HG03097 (cell line): ENCODE data around the gene BAHCC1.
"Not testable (repeated sequence)": the region's sequence is repeated elsewhere in the genome, so short reads cannot be mapped to it uniquely, and the experiment has no call there.

Experiments
- ATAC-seq: cut with Tn5 transposase; IDR thresholded peaks from one replicate; pipeline ENCODE4 v1.9.1; 2021; ENCODE audit not compliant: unreplicated experiment, low FRiP score

The BAHCC1 gene

DNA sequence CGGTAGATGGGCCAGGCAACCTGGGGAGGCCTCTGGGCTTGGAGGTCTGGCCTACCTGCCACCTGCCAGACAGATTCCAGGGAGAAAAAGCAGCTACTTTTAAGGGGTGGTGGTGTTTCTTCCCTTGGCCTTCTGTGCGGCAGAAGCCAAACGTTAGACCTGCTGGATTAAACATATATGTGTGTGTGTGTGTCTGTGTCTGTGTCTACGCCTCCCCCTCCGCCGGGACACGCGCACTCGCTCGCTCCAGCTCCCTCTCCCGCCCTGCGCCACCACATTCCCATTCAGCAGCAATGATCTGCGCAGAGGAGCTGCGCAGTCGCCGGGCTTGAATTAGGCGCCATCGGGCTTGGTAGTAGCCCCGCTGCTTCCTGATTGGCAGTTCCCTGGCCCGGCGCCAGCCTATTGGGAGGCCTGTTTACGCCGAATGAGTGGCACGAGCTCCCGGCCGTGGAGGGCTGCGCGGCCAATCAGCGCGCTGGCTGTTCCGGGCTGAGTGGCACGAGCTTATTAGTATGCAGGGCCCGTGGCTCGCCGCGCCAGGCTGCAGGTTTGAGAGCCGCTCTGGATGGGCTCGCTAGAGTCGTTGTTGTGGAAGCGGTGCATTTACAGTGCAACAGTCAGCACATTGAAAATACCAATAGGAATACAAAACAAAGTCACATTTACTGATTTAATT lies at the start of gene BAHCC1:
Gene BAHCC1 (plus strand): TSS at position 537 of the 679 bp plus-strand sequence. CDS start 4,283 bp downstream, outside the sequence.
- peak; percentile 50 for ATAC-seq

GRCh38 chr17:81346090-81346907 lies 49.0 kb upstream of the BAHCC1 start:
- ATAC-seq, result peak; percentile 69

- ATAC-seq, result no peak
Observed at GRCh38 chr17:81346908-81347349, 48.3 kb upstream of the BAHCC1 start.

GRCh38 chr17:81347437-81347836 lies 47.8 kb upstream of the BAHCC1 start:
- no peak for ATAC-seq

- ATAC-seq, result no peak
Observed at GRCh38 chr17:81348097-81349055, 46.9 kb upstream of the BAHCC1 start.

DNA sequence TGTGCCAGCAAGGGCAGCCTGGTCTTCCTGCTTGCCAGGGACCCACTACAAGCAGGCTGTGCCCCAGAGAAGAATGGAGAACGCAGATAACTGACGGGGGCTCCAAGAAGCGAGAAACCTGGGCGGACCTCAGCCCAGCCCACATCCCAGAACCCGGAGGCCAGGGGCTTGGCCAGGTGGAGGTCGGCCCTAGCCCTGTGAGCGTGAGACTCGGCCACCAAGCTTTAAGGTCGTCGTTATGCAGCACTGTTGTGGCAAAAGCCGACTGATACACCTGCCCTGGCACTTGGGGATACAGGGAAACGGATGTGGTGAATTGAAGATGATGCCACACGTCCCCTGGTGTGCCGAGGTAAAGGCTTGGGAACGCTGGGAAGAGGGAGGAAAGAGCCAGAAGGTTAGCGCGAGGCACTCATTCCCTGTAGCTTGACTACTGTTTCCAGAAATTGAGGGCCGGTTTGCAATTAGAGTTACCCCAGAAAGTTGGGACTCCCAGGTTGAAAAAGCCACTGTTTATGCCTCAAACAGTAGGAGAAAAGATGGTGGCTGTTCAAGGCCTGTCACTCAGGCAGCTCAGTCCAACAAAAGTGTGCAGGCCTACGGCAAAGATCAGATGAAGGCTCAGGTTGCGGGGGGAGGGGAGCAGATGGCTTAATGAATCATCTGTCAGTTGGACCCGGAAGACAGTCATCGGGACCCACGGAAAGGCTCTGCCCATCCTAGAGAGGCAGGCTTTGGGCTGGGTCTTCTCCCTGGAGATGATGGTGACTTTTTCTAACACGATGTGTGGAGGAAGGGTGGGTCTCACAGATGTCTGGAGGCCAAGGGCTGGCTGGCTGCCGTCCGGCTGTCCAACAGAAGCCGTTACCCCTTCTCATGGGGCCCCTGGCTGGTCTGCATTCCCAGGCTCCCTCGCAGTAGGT lies 45.6 kb upstream of the BAHCC1 start:
- no peak for ATAC-seq

DNA sequence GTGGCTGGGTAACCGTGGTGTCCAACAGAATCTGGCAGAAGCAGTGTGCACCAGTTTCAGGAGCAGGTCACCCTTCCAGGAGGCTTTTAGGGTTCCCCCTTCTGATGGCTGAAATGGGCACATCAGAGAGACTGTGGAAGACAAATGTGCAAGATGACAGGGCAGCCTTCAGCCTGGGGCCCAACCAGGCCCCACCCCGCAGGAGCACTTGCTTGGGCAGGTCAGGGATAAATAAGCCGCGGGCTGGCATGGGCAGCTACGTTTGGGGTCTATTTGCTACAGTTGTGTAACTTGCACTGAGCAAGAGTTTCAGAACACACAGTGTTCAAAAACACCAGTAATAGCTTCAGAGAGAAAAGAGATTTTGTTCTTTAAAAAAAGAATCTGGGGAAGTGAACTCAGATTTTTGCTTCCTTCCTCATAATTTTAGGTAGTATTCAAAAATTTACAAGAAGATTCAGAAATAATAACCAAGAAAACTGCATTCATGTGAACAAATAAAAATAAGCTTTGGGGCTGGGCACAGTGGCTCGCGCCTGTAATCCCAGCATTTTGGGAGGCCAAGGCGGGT lies 44.9 kb upstream of the BAHCC1 start:
- no peak for ATAC-seq

DNA sequence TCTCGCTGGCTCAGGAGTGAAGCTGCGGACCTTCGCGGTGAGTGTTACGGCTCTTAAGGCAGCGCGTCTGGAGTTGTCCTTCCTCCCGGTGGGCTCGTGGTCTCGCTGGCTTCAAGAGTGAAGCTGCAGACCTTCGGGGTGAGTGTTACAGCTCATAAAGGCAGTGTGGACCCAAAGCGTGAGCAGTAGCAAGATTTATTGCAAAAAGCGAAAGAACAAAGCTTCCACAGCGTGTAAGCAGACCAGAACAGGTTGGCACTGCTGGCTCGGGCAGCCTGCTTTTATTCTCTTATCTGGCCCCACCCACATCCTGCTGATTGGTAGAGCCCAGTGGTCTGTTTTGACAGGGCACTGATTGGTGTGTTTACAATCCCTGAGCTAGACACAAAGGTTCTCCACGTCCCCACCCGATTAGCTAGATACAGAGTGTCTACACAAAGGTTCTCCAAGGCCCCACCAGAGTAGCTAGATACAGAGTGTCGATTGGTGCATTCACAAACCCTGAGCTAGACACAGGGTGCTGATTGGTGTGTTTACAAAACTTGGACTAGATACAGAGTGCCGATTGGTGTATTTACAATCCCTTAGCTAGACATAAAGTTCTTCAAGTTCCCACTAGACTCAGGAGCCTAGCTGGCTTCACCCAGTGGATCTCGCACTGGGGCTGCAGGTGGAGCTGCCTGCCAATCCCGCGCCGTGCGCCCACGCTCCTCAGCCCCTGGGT lies 43.8 kb upstream of the BAHCC1 start:
- not testable (repeated sequence) for ATAC-seq

DNA sequence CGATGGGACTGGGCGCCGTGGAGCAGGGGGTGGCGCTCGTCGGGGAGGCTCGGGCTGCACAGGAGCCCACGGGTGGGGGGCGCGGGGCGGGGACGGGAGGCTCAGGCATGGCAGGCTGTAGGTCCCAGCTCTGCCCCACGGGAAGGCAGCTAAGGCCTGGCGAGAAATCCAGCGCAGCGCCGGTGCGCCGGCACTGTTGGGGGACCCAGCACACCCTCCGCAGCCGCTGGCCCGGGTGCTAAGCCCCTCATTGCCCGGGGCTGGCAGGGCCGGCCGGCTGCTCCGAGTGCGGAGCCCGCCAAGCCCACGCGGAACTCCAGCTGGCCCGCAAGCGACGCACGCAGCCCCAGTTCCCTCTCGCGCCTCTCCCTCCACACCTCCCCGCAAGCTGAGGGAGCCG lies 43.2 kb upstream of the BAHCC1 start:
- ATAC-seq, result not testable (repeated sequence)

- no peak for ATAC-seq
Observed at GRCh38 chr17:81354252-81354953, 40.9 kb upstream of the BAHCC1 start.

GRCh38 chr17:81354954-81355347 lies 40.3 kb upstream of the BAHCC1 start:
- no peak for ATAC-seq

- no peak for ATAC-seq
Observed at GRCh38 chr17:81359218-81359617, 36.0 kb upstream of the BAHCC1 start.

- ATAC-seq, result not testable (repeated sequence)
Observed at GRCh38 chr17:81362001-81362400, 33.3 kb upstream of the BAHCC1 start.

DNA sequence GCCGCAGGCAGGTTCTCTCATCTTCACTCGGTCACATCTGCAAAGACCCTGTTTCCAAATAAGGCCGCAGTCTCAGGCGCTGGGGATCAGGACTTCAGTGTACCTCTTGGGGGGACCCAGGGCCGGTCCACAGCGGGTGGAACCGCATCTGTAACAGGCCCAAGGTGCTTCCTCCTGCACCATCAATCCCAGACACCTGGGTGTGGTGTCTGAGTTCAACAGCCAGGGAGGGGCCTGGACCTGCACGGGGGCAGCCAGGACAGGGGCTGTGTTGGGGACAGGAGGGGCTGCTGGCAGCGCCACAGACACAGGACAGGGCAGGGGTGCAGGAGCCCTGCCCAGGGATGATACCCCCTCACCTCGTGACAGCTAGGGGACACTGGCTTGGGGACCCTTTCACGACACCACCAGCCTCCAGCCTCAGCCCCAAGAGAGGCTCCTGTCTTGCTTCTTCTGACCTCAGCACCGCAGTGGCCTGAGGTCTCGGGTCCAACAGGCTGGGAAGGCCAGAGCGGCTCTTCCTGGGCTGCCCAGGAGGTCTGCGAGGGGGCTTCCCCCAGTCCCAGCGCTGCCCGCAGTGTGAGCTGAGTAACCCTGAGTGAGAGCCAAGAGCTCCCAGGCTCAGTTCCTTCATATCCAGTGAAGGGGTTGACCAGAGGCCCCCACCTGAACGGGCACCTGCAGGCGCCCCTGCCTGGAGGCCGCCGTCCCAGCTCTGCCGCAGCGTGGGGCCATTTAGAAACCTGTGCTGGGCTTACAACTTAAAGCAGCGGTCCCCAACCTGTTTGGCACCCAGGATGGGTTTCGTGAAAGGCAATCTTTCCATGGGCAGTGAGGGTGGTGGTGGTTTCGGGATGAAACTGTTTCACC lies 30.7 kb upstream of the BAHCC1 start:
- ATAC-seq, result no peak

DNA sequence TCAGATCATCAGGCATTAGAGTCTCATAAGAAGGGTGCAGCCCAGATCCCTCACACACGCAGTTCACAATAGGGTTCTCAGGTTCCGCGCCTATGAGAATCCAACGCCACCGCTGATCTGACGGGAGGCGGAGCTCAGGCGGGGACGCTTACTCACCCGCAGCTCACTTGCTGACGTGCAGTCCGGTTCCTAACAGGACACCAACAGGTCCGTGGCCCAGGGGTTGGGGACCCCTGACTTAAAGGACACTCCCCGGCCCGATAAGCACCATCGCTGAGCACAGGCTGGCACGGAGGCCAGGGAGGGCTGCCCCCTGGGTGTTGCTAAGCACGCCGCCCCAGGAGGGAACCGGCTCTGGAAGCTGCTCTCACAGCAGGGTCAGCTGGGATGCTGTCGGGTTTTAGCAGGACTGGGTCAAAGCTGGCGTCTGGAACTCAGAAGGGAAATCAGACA lies 30.1 kb upstream of the BAHCC1 start:
- no peak for ATAC-seq

- ATAC-seq, result no peak
Observed at GRCh38 chr17:81365601-81366585, 29.4 kb upstream of the BAHCC1 start.
